ENCODE measurements around the gene SERPINB13.
A peak's percentile ranks its signal among the peaks of the same experiment; 100 is the strongest.
"Not testable (repeated sequence)": the region's sequence is repeated elsewhere in the genome, so short reads cannot be mapped to it uniquely, and the experiment has no call there.

The SERPINB13 gene

DNA sequence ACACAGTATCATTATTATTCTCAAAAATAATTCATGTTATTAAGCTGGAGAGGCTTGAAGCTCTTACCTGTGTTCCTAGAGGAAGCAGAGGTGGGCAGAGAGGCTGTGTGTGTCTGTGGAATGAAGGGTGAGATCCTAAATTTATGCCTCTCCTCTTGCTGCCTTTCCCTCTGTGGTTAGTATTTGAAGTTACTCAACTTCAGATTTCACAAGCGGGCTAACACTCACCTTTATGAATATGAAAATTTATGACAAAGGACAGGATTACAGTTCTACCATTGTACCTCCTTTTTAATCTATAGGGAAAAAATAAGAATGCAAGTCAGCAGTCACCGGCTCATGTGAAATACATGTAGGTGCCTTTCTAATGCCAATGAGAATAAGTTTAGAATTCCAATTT is 57.0 kb downstream of the SERPINB13 start, which contains the start of gene SERPINB4:
Gene SERPINB4, minus strand, starts transcription at position 115 of the 400 bp plus-strand sequence. CDS start 679 bp downstream, outside the sequence.
- H3K27me3 ChIP-seq (replicated peaks); H3K27ac ChIP-seq; H3K4me3 ChIP-seq (ENCODE audit: low read depth, low read length); DNase-seq; in situ Hi-C loops (cut with HindIII; ENCODE audit: low pct_ligation_motif_present, low sequenced_read_pairs); H3K36me3 ChIP-seq (replicated peaks): not testable (repeated sequence)

- DNase-seq; in situ Hi-C loops (cut with HindIII; ENCODE audit: low pct_ligation_motif_present, low sequenced_read_pairs): not testable (repeated sequence)
Measured at GRCh38 chr18:63644694-63645093, 57.6 kb downstream of the SERPINB13 start.

GRCh38 chr18:63646936-63647335 is 59.8 kb downstream of the SERPINB13 start:
- Histone ChIP-seq H3K27ac (no peak overlapping the region), H3K27me3 (replicated peaks) (no peaks in the 10 kb centered on the region), H3K36me3 (replicated peaks) (no peaks in the 10 kb centered on the region), H3K4me3 (ENCODE audit: low read depth, low read length) (no peak overlapping the region)
- DNase-seq = no peak
- in situ Hi-C loops (cut with HindIII; ENCODE audit: low pct_ligation_motif_present, low sequenced_read_pairs) = no loop called here
- TF ChIP-seq, protein P1, sequence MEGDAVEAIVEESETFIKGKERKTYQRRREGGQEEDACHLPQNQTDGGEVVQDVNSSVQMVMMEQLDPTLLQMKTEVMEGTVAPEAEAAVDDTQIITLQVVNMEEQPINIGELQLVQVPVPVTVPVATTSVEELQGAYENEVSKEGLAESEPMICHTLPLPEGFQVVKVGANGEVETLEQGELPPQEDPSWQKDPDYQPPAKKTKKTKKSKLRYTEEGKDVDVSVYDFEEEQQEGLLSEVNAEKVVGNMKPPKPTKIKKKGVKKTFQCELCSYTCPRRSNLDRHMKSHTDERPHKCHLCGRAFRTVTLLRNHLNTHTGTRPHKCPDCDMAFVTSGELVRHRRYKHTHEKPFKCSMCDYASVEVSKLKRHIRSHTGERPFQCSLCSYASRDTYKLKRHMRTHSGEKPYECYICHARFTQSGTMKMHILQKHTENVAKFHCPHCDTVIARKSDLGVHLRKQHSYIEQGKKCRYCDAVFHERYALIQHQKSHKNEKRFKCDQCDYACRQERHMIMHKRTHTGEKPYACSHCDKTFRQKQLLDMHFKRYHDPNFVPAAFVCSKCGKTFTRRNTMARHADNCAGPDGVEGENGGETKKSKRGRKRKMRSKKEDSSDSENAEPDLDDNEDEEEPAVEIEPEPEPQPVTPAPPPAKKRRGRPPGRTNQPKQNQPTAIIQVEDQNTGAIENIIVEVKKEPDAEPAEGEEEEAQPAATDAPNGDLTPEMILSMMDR (IDR thresholded peaks at IDR 0.05; ENCODE audit: low read depth, low read length, missing control alignments) = no peak

More at GRCh38 chr18:63644694-63645093, 57.6 kb downstream of the SERPINB13 start:
- not testable (repeated sequence) for H3K27ac ChIP-seq; H3K4me3 ChIP-seq (ENCODE audit: low read depth, low read length); H3K27me3 ChIP-seq (replicated peaks); H3K36me3 ChIP-seq (replicated peaks)

- no peak overlapping the region for H3K27ac ChIP-seq
- TF ChIP-seq, protein P1 (IDR thresholded peaks at IDR 0.05; ENCODE audit: low read depth, low read length, missing control alignments) = no peak
- H3K27me3 ChIP-seq (replicated peaks) = no peaks in the 10 kb centered on the region
- no peaks in the 10 kb centered on the region for H3K36me3 ChIP-seq (replicated peaks)
- H3K4me3 ChIP-seq (ENCODE audit: low read depth, low read length) = no peak overlapping the region
- in situ Hi-C loops (cut with HindIII; ENCODE audit: low pct_ligation_motif_present, low sequenced_read_pairs) = no loop called here
- peak; percentile 22 for DNase-seq
Measured at GRCh38 chr18:63648241-63648640, 61.1 kb downstream of the SERPINB13 start.
